SK-N-SH treated with all-trans-retinoic acid at 6 μM for 48 hours (cell line): Measurements from ENCODE around the gene GRIK4.

Experiments
- ATAC-seq: fragments of 200-7000 bp; cut with Tn5 transposase; 3 replicates; pipeline ENCODE4 v1.9.1; 2020; ENCODE audit warnings: mild to moderate bottlenecking, moderate library complexity
- ARNTL ChIP-seq: fragments of 450-650 bp; formaldehyde crosslinking; IDR thresholded peaks from 2 replicates; pipeline ENCODE4 v1.5.0; 2020; ENCODE audit warnings: low read depth, mild to moderate bottlenecking, moderate library complexity, borderline replicate concordance
- CSDC2 ChIP-seq: fragments of 250-450 bp; sonication (Bioruptor Pico); IDR thresholded peaks from 2 replicates; pipeline ENCODE4 v1.5.0; 2020; ENCODE audit warnings: mild to moderate bottlenecking, moderate library complexity
- ESRRG ChIP-seq: fragments of 250-450 bp; sonication (Bioruptor Pico); IDR thresholded peaks from 2 replicates; pipeline ENCODE4 v1.6.1; 2021; ENCODE audit warnings: mild to moderate bottlenecking
- ISL1 ChIP-seq: fragments of 250-450 bp; sonication (Bioruptor Pico); IDR thresholded peaks from 2 replicates; pipeline ENCODE4 v2.1.2; 2022; ENCODE audit warnings: mild to moderate bottlenecking, moderate library complexity
- OSR1 ChIP-seq: fragments of 250-450 bp; sonication (Bioruptor Pico); IDR thresholded peaks from 2 replicates; pipeline ENCODE4 v1.8.0; 2022; ENCODE audit warnings: moderate library complexity, mild to moderate bottlenecking, inconsistent platforms
- PPARA ChIP-seq: fragments of 250-450 bp; sonication (Bioruptor Pico); IDR thresholded peaks from 2 replicates; pipeline ENCODE4 v1.5.0; 2020; ENCODE audit warnings: mild to moderate bottlenecking, borderline replicate concordance
- RARB ChIP-seq: fragments of 250-450 bp; sonication (Bioruptor Pico); IDR thresholded peaks from 2 replicates; pipeline ENCODE4 v1.8.0; 2021; ENCODE audit warnings: mild to moderate bottlenecking, moderate library complexity
- SNAI2 ChIP-seq: fragments of 250-450 bp; sonication (Bioruptor Pico); IDR thresholded peaks from 2 replicates; pipeline ENCODE4 v1.5.0; 2020; ENCODE audit warnings: mild to moderate bottlenecking, moderate library complexity
- TCF4 ChIP-seq: fragments of 250-450 bp; sonication (Bioruptor Pico); IDR thresholded peaks from 2 replicates; pipeline ENCODE4 v1.8.0; 2021; ENCODE audit warnings: mild to moderate bottlenecking, moderate library complexity, borderline replicate concordance
- TOX ChIP-seq: fragments of 250-450 bp; sonication (Bioruptor Pico); IDR thresholded peaks from 2 replicates; pipeline ENCODE4 v1.8.0; 2021; ENCODE audit warnings: mild to moderate bottlenecking, moderate library complexity, borderline replicate concordance
- ZC3H10 ChIP-seq: fragments of 250-450 bp; sonication (Bioruptor Pico); IDR thresholded peaks from 2 replicates; pipeline ENCODE4 v1.5.1; 2021; ENCODE audit warnings: mild to moderate bottlenecking, moderate library complexity
- ZFP3 ChIP-seq: fragments of 250-450 bp; sonication (Bioruptor Pico); IDR thresholded peaks from 2 replicates; pipeline ENCODE4 v1.5.0; 2020; ENCODE audit warnings: mild to moderate bottlenecking, moderate library complexity
- ZFP30 ChIP-seq: fragments of 450-650 bp; formaldehyde crosslinking; IDR thresholded peaks from 2 replicates; pipeline ENCODE4 v1.5.0; 2022; ENCODE audit warnings: mild to moderate bottlenecking, moderate library complexity
- ZNF565 ChIP-seq: fragments of 450-650 bp; formaldehyde crosslinking; conservative IDR thresholded peaks from 2 replicates; pipeline ENCODE4 v1.5.0; 2020; ENCODE audit warnings: low read depth, mild to moderate bottlenecking, moderate library complexity
- ZNF70 ChIP-seq: fragments of 450-650 bp; formaldehyde crosslinking; IDR thresholded peaks from 2 replicates; pipeline ENCODE4 v1.5.0; 2020; ENCODE audit warnings: mild to moderate bottlenecking, moderate library complexity
- ZNF8 ChIP-seq: fragments of 450-650 bp; formaldehyde crosslinking; IDR thresholded peaks from 2 replicates; pipeline ENCODE4 v1.5.0; 2020; ENCODE audit warnings: mild to moderate bottlenecking, moderate library complexity
- TF ChIP-seq, protein P1 (sequence below): fragments of 250-450 bp; sonication (Bioruptor Pico); IDR thresholded peaks from 2 replicates; pipeline ENCODE4 v1.5.0; 2020; ENCODE audit warnings: mild to moderate bottlenecking, moderate library complexity
- TF ChIP-seq, protein P2 (sequence below): fragments of 250-450 bp; sonication (Bioruptor Pico); IDR thresholded peaks from 2 replicates; pipeline ENCODE4 v1.8.0; 2020; ENCODE audit warnings: mild to moderate bottlenecking, moderate library complexity, borderline replicate concordance
- TF ChIP-seq, protein P3 (sequence below): fragments of 250-450 bp; sonication (Bioruptor Pico); IDR thresholded peaks from 2 replicates; pipeline ENCODE4 v1.8.0; 2021; ENCODE audit warnings: low read depth, mild to moderate bottlenecking, moderate library complexity, borderline replicate concordance
- TF ChIP-seq, protein P4 (sequence below): fragments of 250-450 bp; sonication (Bioruptor Pico); IDR thresholded peaks from 2 replicates; pipeline ENCODE4 v1.5.1; 2021; ENCODE audit warnings: mild to moderate bottlenecking, moderate library complexity

Gene GRIK4

DNA sequence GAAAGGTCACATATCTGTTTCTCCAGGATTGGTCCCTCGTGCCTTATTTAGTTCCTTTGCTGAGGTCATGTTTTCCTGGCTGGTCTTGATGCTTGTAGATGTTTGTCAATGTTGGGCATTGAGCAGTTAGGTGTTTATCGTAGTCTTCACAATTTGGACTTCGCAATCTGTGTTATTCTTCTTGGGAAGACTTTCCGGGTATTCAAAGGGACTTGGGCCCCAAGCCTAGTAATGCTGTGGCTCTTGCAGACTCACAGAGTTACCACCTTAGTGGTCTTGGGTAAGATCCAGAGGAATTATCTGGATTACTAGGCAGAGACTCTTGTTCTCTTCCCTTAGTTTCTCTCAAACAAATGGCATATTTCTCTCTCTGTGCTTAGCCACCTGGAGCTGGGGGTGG is 223.5 kb downstream of the GRIK4 start:
- no peak for ATAC-seq
- no peak for TF ChIP-seq OSR1 (CRISPR knock-in tag)
- no peak for TF ChIP-seq SNAI2 (CRISPR knock-in tag)
- TF ChIP-seq RARB (CRISPR knock-in tag), result no peak
- no peak for TF ChIP-seq PPARA (CRISPR knock-in tag)
- TF ChIP-seq ZFP3 (CRISPR knock-in tag), result no peak
- no peak for TF ChIP-seq ZNF70 (CRISPR knock-in tag)
- TF ChIP-seq, protein P1, sequence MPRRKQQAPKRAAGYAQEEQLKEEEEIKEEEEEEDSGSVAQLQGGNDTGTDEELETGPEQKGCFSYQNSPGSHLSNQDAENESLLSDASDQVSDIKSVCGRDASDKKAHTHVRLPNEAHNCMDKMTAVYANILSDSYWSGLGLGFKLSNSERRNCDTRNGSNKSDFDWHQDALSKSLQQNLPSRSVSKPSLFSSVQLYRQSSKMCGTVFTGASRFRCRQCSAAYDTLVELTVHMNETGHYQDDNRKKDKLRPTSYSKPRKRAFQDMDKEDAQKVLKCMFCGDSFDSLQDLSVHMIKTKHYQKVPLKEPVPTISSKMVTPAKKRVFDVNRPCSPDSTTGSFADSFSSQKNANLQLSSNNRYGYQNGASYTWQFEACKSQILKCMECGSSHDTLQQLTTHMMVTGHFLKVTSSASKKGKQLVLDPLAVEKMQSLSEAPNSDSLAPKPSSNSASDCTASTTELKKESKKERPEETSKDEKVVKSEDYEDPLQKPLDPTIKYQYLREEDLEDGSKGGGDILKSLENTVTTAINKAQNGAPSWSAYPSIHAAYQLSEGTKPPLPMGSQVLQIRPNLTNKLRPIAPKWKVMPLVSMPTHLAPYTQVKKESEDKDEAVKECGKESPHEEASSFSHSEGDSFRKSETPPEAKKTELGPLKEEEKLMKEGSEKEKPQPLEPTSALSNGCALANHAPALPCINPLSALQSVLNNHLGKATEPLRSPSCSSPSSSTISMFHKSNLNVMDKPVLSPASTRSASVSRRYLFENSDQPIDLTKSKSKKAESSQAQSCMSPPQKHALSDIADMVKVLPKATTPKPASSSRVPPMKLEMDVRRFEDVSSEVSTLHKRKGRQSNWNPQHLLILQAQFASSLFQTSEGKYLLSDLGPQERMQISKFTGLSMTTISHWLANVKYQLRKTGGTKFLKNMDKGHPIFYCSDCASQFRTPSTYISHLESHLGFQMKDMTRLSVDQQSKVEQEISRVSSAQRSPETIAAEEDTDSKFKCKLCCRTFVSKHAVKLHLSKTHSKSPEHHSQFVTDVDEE (CRISPR knock-in tag), result no peak
- no peak for TF ChIP-seq ARNTL (CRISPR knock-in tag)
- TF ChIP-seq TOX, result no peak
- TF ChIP-seq, protein P2, sequence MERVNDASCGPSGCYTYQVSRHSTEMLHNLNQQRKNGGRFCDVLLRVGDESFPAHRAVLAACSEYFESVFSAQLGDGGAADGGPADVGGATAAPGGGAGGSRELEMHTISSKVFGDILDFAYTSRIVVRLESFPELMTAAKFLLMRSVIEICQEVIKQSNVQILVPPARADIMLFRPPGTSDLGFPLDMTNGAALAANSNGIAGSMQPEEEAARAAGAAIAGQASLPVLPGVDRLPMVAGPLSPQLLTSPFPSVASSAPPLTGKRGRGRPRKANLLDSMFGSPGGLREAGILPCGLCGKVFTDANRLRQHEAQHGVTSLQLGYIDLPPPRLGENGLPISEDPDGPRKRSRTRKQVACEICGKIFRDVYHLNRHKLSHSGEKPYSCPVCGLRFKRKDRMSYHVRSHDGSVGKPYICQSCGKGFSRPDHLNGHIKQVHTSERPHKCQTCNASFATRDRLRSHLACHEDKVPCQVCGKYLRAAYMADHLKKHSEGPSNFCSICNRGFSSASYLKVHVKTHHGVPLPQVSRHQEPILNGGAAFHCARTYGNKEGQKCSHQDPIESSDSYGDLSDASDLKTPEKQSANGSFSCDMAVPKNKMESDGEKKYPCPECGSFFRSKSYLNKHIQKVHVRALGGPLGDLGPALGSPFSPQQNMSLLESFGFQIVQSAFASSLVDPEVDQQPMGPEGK, result no peak
- no peak for TF ChIP-seq ZNF565 (CRISPR knock-in tag)
- no peak for TF ChIP-seq ZNF8
- TF ChIP-seq, protein P3, sequence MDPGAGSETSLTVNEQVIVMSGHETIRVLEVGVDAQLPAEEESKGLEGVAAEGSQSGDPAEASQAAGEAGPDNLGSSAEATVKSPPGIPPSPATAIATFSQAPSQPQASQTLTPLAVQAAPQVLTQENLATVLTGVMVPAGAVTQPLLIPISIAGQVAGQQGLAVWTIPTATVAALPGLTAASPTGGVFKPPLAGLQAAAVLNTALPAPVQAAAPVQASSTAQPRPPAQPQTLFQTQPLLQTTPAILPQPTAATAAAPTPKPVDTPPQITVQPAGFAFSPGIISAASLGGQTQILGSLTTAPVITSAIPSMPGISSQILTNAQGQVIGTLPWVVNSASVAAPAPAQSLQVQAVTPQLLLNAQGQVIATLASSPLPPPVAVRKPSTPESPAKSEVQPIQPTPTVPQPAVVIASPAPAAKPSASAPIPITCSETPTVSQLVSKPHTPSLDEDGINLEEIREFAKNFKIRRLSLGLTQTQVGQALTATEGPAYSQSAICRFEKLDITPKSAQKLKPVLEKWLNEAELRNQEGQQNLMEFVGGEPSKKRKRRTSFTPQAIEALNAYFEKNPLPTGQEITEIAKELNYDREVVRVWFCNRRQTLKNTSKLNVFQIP, result no peak
- TF ChIP-seq ZC3H10 (CRISPR knock-in tag), result no peak
- no peak for TF ChIP-seq ESRRG
- no peak for TF ChIP-seq CSDC2 (CRISPR knock-in tag)
- TF ChIP-seq ZFP30, result no peak
- TF ChIP-seq, protein P4, sequence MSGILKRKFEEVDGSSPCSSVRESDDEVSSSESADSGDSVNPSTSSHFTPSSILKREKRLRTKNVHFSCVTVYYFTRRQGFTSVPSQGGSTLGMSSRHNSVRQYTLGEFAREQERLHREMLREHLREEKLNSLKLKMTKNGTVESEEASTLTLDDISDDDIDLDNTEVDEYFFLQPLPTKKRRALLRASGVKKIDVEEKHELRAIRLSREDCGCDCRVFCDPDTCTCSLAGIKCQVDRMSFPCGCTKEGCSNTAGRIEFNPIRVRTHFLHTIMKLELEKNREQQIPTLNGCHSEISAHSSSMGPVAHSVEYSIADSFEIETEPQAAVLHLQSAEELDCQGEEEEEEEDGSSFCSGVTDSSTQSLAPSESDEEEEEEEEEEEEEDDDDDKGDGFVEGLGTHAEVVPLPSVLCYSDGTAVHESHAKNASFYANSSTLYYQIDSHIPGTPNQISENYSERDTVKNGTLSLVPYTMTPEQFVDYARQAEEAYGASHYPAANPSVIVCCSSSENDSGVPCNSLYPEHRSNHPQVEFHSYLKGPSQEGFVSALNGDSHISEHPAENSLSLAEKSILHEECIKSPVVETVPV (CRISPR knock-in tag), result no peak
- TF ChIP-seq, all 23 proteins: peak for 0

DNA sequence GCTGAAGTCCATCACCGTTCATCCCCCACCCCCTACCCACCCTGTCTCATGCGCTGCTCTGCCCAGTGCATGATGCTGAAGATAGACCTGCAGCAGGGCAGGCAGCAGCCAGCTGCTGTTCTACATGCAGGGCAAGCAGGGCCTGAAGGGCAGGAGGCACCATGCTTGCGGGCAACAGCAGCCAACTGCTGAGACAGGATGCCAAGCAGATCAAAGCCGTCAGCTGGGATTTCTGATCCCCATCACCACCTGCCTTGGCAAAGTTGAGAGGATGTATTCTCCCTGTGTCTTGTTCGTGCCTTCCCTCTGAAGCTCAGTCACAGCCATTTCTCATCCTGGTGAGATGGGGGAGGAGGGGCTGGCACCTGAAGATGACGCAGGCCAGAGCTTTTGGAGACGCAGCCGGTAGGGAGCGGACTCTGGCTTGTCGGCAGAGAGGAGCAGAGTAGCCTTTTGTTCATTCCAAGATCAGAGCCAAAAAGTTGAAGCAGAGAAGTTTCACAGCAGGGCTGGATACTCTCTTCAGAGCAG is 227.0 kb downstream of the GRIK4 start:
- TF ChIP-seq ISL1 (CRISPR knock-in tag), result no peak
- no peak for TF ChIP-seq TCF4 (CRISPR knock-in tag)
- TF ChIP-seq ZFP3 (CRISPR knock-in tag), result no peak
- no peak for TF ChIP-seq PPARA (CRISPR knock-in tag)
- TF ChIP-seq TOX, result no peak
- TF ChIP-seq CSDC2 (CRISPR knock-in tag), result no peak
- no peak for TF ChIP-seq ZFP30
- no peak for ATAC-seq

DNA sequence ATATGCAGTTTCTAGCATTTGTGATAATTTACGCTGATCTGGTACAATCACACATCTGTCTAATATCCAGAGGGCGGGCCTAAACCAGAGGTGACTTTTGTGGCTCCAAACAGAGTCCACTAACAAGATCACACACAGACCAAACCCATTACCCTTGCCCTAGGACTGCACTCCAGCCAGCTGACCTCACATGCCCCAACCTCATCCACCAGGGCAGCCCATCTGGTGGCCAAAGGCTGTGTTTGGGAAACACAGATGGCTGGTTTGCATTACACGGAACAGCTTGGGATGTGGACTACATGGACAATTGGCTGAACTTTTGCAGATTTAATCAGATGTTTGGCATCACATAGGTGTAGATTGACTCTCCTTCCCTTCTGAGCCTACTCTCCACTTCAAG is 228.2 kb downstream of the GRIK4 start:
- ATAC-seq, result peak; percentile 65; the same call in 1 of the 3 replicates
- TF ChIP-seq, protein P1 (CRISPR knock-in tag), result peak; percentile 68; the same call in 1 of the 2 replicates
- TF ChIP-seq CSDC2 (CRISPR knock-in tag), result no peak
- no peak for TF ChIP-seq ZFP30
- peak; percentile 98 for TF ChIP-seq TCF4 (CRISPR knock-in tag)
